ENCODE data around the gene SEPTIN8.
A peak's percentile ranks its signal among the peaks of the same experiment; 100 is the strongest.
"Not testable (repeated sequence)": the region's sequence is repeated elsewhere in the genome, so short reads cannot be mapped to it uniquely, and the experiment has no call there.

SEPTIN8 gene

DNA sequence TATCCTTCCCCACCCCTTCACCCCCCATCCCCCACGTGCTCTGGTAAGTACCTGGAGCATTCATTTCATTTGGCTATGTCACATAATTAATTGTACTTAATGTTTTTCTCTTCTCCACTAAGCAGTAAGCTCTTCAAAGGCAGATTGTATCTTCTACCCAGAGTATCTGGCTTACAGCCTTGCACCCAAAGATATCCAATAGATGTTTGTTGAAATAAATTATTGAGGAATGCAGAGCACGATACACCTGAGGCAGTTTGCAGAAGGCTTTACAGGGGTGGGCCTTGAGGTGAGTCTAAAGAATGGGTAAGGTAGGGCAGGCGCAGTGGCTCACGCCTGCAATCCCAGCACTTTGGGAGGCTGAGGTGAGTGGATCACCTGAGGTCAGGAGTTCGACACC is 33.6 kb upstream of the SEPTIN8 start:
- H3K4me3 ChIP-seq (ENCODE audit: low read depth, low read length): no peak overlapping the region
- TF ChIP-seq, protein P1, sequence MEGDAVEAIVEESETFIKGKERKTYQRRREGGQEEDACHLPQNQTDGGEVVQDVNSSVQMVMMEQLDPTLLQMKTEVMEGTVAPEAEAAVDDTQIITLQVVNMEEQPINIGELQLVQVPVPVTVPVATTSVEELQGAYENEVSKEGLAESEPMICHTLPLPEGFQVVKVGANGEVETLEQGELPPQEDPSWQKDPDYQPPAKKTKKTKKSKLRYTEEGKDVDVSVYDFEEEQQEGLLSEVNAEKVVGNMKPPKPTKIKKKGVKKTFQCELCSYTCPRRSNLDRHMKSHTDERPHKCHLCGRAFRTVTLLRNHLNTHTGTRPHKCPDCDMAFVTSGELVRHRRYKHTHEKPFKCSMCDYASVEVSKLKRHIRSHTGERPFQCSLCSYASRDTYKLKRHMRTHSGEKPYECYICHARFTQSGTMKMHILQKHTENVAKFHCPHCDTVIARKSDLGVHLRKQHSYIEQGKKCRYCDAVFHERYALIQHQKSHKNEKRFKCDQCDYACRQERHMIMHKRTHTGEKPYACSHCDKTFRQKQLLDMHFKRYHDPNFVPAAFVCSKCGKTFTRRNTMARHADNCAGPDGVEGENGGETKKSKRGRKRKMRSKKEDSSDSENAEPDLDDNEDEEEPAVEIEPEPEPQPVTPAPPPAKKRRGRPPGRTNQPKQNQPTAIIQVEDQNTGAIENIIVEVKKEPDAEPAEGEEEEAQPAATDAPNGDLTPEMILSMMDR (IDR thresholded peaks at IDR 0.05; ENCODE audit: low read depth, low read length): no peak

DNA sequence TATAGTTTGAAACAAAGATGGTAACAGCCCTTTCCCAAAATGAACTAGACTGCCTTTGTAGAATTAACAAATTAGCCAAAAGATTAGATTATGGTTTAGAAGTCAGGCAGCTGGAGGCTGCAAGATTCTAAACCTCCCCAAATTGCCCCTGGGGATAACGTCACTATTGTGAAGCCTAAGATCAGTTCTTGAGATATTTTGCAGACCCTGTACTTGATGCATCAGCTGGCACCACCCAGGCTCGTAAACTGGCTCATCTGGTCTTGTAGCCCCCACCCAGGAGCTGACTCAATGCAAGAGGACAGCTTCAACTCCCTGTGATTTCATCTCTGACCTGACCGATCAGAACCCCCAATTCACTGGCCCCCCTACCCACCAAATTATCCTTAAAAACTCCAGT is 31.8 kb upstream of the SEPTIN8 start:
- TF ChIP-seq, protein P1 (IDR thresholded peaks at IDR 0.05; ENCODE audit: low read depth, low read length): no peak
- H3K4me3 ChIP-seq (ENCODE audit: low read depth, low read length): no peak overlapping the region

DNA sequence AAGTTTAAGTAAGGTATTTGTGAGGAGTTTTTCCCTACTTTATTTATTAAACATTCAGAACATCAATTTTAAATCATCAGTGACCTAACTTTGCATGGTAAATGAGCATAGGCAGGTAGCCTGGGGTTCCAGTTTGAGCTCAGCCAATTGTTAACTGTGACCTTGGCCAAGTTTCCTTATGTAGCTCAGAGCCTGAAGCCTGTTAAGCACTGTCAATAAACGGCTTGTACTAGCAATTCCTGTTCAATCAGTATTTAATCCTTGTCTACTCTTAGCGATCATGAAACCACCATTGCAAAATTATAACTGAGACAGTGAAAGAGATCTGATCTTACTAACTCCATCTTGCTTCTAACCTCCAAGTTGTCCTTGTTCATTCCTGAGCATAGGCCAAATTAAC is 31.4 kb upstream of the SEPTIN8 start:
- TF ChIP-seq, protein P1 (IDR thresholded peaks at IDR 0.05; ENCODE audit: low read depth, low read length): no peak
- no peak overlapping the region for H3K4me3 ChIP-seq (ENCODE audit: low read depth, low read length)

DNA sequence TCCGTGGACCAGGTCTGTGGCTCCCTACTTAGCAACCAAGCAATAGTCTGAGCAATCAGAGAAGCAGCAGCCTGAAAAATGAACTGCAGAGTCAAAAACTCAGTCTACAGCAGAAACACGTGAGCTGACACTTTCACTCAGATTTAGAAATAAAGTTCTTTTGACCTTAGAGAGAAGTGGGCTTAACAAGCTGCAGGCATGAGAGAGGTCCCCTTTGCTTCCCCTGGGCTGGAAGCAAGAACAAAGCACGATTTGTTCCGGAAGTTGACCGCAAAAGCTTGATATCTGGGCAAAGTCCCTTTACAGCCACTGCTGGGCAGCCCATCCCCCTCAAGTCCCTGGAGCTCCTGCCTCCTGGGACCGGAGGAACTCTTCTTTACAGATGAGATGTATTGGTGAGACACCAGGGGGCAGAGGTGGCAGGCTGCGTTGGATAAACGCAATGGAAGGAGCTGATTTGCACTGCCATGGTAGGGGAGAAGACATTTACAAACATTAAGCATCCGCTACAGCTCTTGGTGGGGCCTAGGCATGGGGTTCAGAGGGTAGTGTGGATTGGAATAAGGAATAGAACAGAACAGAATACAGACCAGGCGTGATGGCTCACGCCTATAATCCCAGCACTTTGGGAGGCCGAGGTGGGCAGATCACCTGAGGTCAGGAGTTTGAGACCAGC is 30.3 kb upstream of the SEPTIN8 start:
- no peak overlapping the region for H3K4me3 ChIP-seq (ENCODE audit: low read depth, low read length)
- TF ChIP-seq, protein P1 (IDR thresholded peaks at IDR 0.05; ENCODE audit: low read depth, low read length): 0 out of 2 replicates have a peak, but pooled peaks have one; percentile 9

DNA sequence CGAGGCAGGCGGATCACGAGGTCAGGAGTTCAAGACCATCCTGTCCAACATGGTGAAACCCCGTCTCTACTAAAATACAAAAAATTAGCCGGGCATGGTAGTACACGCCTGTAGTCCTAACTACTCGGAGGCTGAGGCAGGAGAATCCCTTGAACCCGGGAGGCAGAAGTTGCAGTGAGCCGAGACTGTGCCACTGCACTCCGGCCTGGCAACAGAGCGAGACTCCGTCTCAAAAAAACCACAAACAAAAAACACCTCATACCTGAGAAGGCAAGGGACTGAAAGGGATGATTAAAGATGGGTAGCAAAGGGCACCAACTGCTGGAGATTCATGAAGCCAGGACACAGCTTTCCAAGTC is 29.7 kb upstream of the SEPTIN8 start:
- not testable (repeated sequence) for H3K4me3 ChIP-seq (ENCODE audit: low read depth, low read length)

DNA sequence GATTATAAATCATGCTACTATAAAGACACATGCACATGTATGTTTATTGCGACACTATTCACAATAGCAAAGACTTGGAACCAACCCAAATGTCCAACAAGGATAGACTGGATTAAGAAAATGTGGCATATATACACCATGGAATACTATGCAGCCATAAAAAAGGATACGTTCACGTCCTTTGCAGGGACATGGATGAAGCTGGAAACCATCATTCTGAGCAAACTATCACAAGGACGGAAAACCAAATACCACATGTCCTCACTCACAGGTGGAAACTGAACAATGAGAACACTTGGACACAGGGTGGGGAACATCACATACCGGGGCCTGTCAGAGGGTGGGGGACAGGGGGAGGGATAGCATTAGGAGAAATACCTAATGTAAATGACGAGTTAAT is 28.8 kb upstream of the SEPTIN8 start:
- H3K4me3 ChIP-seq (ENCODE audit: low read depth, low read length): not testable (repeated sequence)

DNA sequence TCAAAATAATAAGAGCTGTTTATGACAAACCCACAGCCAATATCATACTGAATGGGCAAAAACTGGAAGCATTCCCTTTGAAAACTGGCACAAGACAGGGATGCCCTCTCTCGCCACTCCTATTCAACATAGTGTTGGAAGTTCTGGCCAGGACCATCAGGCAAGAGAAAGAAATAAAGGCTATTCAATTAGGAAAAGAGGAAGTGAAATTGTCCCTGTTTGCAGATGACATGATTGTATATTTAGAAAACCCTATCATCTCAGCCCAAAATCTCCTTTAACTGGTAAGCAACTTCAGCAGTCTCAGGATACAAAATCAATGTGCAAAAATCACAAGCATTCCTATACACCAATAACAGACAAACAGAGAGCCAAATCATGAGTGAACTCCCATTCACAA is 27.2 kb upstream of the SEPTIN8 start:
- H3K4me3 ChIP-seq (ENCODE audit: low read depth, low read length): not testable (repeated sequence)

DNA sequence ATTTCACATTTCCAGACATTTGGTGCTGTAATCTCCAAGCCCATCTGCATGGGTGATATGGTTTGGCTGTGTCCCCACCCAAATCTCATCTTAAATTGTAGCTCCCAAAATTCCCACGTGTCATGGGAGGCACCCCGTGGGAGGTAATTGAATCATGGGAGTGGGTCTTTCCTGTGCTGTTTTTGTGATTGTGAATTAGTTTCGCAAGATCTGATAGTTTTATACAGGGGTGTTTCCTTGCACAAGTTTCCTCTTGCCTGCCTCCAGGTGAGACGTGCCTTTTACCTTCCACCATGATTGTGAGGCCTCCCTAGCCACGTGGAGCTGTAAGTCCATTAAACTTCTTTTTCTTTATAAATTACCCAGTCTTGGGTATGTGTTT is 25.6 kb upstream of the SEPTIN8 start:
- H3K4me3 ChIP-seq (ENCODE audit: low read depth, low read length): not testable (repeated sequence)

DNA sequence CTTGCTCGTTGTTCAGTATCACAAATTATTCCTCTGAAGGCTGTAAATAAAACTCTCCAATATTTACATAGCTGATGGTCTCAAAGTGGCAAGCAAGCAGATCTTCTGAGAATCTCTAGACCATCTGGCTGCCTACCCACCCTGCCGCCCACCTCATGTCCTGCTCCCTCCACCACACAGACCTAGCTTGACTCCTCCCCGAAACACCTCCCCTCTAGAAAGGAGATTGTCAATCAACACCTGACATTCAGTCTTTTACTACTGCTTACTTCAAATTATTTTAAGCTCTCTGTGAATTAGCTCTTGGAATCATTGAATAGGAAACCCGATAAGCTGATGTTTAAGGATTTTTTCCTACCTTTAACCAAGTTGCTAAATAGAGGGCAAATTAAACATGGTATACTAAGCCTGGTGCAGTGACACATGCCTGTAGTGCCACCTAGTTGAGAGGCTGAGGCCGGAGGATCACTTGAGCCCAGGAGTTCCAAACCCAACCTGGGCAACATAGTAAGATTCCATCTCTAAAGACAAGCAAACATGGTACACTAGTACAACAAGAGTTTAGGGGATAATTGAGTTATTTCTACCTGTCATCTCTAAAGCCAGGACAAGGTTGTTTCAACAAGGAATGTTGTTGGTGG is 25.1 kb upstream of the SEPTIN8 start:
- TF ChIP-seq, protein P1 (IDR thresholded peaks at IDR 0.05; ENCODE audit: low read depth, low read length): no peak
- H3K4me3 ChIP-seq (ENCODE audit: low read depth, low read length): no peak overlapping the region

All from WI38 (cell line).